MM.1S (cell line): ENCODE results near the gene NUP210L.

Experiments used
- CTCF ChIP-seq: fragments of 300-600 bp; sonication (generic); IDR thresholded peaks from 2 replicates; pipeline ENCODE4 v1.5.1; 2016; ENCODE audit warnings: antibody characterized with exemption, low read length, mixed read lengths
- EZH2 ChIP-seq: fragments of 300-600 bp; sonication (generic); optimal IDR thresholded peaks from 2 replicates; pipeline ENCODE3; 2017; ENCODE audit warnings: low read depth, mild to moderate bottlenecking, antibody characterized with exemption, low read length, mixed read lengths
- EZH2phosphoT487 ChIP-seq: fragments of 300-600 bp; sonication (generic); IDR thresholded peaks from 2 replicates; pipeline ENCODE4 v1.6.1; 2018; ENCODE audit warnings: antibody characterized with exemption, low read length

- no peak for TF ChIP-seq CTCF
- TF ChIP-seq EZH2, result no peak
- TF ChIP-seq EZH2phosphoT487, result no peak
Measured at GRCh38 chr1:154182344-154183045, 27.6 kb upstream of the NUP210L start.
